ENCODE measurements around the gene TMEM164. TPM values are rescaled to one million over a fixed set of nuclear protein-coding genes. Genes with fewer than 3 reads are reported as not detected.

Gene TMEM164
- total RNA-seq, 2 experiments from 2014 or later, result 10.9 to 11.5 TPM

DNA sequence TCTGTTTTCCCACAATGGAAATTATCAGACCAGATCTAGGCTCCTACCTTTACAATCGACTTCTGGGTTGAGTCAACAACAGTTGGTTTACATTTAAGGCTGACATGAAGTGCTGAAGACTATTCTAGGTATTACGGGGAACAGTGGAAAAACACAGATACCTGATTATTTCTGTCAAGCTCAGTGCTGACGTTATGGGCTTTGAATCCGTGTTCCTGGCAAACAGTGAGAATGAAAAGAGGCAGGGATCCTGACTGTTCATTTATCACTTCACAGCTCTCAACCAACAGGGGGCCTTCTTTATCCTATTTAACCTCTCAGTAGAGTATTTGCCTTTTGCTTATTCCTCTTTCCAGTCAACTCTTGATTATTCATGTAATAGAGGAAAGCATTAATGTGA is 43.1 kb downstream of the TMEM164 start:
- no peak for ATAC-seq
- intact Hi-C loops (cut with micrococcal nuclease), result no loop called here
- no peak for DNase-seq
- peaks cover 2% of the 10 kb centered on the region for H3K36me3 Mint-ChIP-seq (ENCODE audit: low read depth)
- no peaks in the 10 kb centered on the region for H3K27me3 Mint-ChIP-seq
- H3K4me1 Mint-ChIP-seq (ENCODE audit: low read depth), result peaks cover 32% of the 10 kb centered on the region
- TF ChIP-seq, protein P1, sequence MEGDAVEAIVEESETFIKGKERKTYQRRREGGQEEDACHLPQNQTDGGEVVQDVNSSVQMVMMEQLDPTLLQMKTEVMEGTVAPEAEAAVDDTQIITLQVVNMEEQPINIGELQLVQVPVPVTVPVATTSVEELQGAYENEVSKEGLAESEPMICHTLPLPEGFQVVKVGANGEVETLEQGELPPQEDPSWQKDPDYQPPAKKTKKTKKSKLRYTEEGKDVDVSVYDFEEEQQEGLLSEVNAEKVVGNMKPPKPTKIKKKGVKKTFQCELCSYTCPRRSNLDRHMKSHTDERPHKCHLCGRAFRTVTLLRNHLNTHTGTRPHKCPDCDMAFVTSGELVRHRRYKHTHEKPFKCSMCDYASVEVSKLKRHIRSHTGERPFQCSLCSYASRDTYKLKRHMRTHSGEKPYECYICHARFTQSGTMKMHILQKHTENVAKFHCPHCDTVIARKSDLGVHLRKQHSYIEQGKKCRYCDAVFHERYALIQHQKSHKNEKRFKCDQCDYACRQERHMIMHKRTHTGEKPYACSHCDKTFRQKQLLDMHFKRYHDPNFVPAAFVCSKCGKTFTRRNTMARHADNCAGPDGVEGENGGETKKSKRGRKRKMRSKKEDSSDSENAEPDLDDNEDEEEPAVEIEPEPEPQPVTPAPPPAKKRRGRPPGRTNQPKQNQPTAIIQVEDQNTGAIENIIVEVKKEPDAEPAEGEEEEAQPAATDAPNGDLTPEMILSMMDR (IDR thresholded peaks at IDR 0.05), result no peak
- ChIA-PET CTCF (interaction anchor here (1.0 kb wide), 1 partner anchor 13 kb away, joined by 3 read pairs; no protein-coding TSS in a partner anchor), POLR2A (no interaction called here)
- no peak overlapping the region for H3K4me3 Mint-ChIP-seq
- H3K9me3 Mint-ChIP-seq, result no peaks in the 10 kb centered on the region
- H3K27ac Mint-ChIP-seq, result no peak overlapping the region

DNA sequence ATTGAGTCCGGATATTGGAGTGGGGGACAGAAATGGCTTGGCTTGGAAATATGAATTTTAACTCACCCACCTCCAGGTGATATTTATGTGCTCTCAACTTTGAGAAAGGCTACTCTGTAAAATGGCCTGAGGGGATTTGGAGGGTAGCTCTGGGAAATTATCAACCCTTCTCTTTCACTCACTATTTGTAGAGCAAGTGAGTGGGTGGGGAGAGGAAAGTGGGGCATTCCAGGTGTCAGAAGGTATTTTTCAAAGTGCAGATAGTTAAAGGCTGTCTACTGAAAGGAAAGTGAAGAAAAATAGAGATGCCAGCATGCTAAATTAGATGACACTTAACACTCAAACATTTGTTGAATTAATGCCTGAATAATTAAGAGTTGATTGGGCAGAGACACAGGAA is 44.1 kb downstream of the TMEM164 start:
- no peaks in the 10 kb centered on the region for H3K9me3 Mint-ChIP-seq
- ChIA-PET CTCF (interaction anchor here (0.8 kb wide), 1 partner anchor 11 kb away, joined by 3 read pairs; no protein-coding TSS in a partner anchor), POLR2A (interaction anchor here (1.5 kb wide), 1 partner anchor 44 kb away, joined by 4 read pairs; the partner anchor contains the start of gene TMEM164)
- TF ChIP-seq, protein P1 (IDR thresholded peaks at IDR 0.05), result no peak
- H3K36me3 Mint-ChIP-seq (ENCODE audit: low read depth), result no peaks in the 10 kb centered on the region
- H3K4me1 Mint-ChIP-seq (ENCODE audit: low read depth), result peaks cover 32% of the 10 kb centered on the region
- intact Hi-C loops (cut with micrococcal nuclease), result no loop called here
- no peak overlapping the region for H3K27ac Mint-ChIP-seq
- H3K4me3 Mint-ChIP-seq, result no peak overlapping the region
- DNase-seq (no peak), ATAC-seq (no peak)
- H3K27me3 Mint-ChIP-seq, result no peaks in the 10 kb centered on the region

DNA sequence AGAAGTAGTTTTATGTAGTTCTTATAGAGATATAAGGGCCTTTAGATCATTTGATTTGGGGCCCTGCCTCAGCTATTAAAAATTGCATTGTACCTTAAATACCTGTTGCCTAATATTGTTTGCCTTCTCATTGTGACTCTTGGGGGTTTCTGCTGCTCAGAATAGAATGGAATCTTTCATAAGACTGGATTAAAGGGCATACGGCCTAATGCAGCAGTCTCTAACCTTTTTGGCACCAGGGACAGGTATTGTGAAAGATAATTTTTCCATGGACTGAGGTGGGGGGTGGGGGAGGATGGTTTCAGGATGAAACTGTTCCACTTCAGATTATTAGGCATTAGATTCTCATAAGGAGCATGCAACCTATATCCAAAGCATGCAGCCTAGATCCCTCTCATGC is 46.2 kb downstream of the TMEM164 start:
- Mint-ChIP-seq H3K4me1 (ENCODE audit: low read depth) (peaks cover 15% of the 10 kb centered on the region), H3K4me3 (no peak overlapping the region), H3K36me3 (ENCODE audit: low read depth) (peaks cover 5% of the 10 kb centered on the region), H3K27me3 (no peaks in the 10 kb centered on the region), H3K9me3 (no peaks in the 10 kb centered on the region), H3K27ac (no peak overlapping the region)
- CTCF ChIA-PET, result no interaction called here
- intact Hi-C loops (cut with micrococcal nuclease), result no loop called here
- POLR2A ChIA-PET, result interaction anchor here (0.6 kb wide), 1 partner anchor 368 kb away, joined by 3 read pairs; no protein-coding TSS in a partner anchor
- TF ChIP-seq, protein P1 (IDR thresholded peaks at IDR 0.05), result no peak
- DNase-seq, result no peak
- ATAC-seq, result no peak

DNA sequence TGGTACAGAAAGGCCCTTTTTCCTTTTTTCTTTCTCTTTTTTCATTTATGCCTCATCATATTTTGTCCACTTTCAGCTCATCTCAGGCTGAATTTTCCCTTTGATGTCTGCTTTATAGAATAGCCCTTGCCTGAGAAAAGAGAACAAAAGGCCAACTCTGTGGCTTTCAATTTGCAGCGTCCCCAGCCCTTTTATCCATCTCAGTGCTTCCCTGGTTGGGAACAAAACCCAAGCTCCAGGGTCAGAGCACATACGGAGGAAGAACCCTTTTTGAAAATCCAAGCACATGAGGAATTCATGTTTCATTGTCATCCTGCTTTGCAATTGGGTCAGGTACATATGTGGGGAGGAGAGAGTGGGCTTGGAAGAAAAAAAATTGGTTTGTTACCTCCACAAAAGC is 47.5 kb downstream of the TMEM164 start:
- Mint-ChIP-seq H3K27ac (no peak overlapping the region), H3K27me3 (no peaks in the 10 kb centered on the region), H3K9me3 (no peaks in the 10 kb centered on the region), H3K4me1 (ENCODE audit: low read depth) (peaks cover 15% of the 10 kb centered on the region), H3K4me3 (no peak overlapping the region), H3K36me3 (ENCODE audit: low read depth) (peaks cover 8% of the 10 kb centered on the region)
- POLR2A ChIA-PET, result no interaction called here
- ATAC-seq (no peak), DNase-seq (no peak)
- TF ChIP-seq, protein P1 (IDR thresholded peaks at IDR 0.05), result no peak
- CTCF ChIA-PET, result interaction anchor here (1.4 kb wide), 1 partner anchor 96 kb away, joined by 4 read pairs; no protein-coding TSS in a partner anchor
- intact Hi-C loops (cut with micrococcal nuclease), result no loop called here

DNA sequence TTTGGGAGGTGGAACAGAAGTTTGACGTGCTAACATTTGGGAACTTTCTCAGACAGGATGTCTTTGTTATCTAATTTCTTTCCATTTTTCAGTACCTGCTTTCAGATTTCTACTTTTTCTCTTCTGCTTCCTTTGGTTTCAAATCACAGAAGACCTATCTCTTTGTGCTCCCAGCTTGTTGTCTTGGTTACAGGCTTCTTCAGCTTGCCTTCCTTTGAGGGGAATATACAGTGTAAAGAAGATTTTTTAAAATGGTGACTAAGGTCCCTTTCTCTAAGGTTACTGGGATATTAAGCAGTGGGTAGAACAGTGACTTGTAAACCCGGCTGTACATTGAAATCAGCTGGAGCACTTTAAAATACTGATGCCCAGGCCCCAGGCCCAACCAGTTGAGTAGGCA is 48.0 kb downstream of the TMEM164 start:
- Mint-ChIP-seq H3K4me1 (ENCODE audit: low read depth) (peaks cover 19% of the 10 kb centered on the region), H3K9me3 (no peaks in the 10 kb centered on the region), H3K27me3 (no peaks in the 10 kb centered on the region), H3K36me3 (ENCODE audit: low read depth) (peaks cover 8% of the 10 kb centered on the region), H3K4me3 (no peak overlapping the region), H3K27ac (no peak overlapping the region)
- ChIA-PET POLR2A (no interaction called here), CTCF (interaction anchor here (1.4 kb wide), 1 partner anchor 96 kb away, joined by 4 read pairs; no protein-coding TSS in a partner anchor)
- DNase-seq (no peak), ATAC-seq (no peak)
- intact Hi-C loops (cut with micrococcal nuclease), result no loop called here
- TF ChIP-seq, protein P1 (IDR thresholded peaks at IDR 0.05), result no peak

All from activated CD8-positive, alpha-beta T cell treated with anti-CD3 and anti-CD28 coated beads for 36 hours (primary cell).